ENCODE data around the gene NRM.

GRCh38 chr6:30727920-30728553 is 37.3 kb upstream of the NRM start:
- TF ChIP-seq EZH2 (IDR thresholded peaks at IDR 0.05; ENCODE audit: insufficient read depth, low read length), result no peak
- TF ChIP-seq CTCF (IDR thresholded peaks at IDR 0.05; ENCODE audit: insufficient read depth, low read depth, low read length), result no peak
